ENCODE data around the gene EDRF1. TPM values are rescaled to one million over a fixed set of nuclear protein-coding genes. Genes with fewer than 3 reads are reported as not detected.

EDRF1 gene
- total and polyA plus RNA-seq, 2 of the 13 experiments (the other 11 are each of a cell fraction or from before 2014, with no cell fraction given) = 16.9 to 26.7 TPM

DNA sequence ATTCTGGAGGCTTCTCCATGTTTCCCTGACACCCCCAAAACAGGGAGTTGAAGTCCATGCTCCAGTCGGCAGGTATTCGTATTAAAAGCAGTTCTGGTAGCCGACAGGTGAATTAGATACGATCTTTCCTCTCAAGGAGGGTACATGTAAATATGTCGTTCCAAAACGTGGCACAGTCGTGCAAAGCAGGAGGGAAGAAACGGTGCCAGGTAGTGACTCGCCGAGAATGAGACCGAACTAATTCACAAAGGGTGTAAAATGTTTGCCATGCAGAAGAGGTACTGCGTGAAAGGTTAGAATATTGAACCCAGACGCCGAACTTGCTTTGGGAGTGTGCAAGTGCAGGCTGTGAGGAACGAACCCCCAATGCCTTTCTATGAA lies 483 bp downstream of the EDRF1 start (continued):
- TF ChIP-seq ZNF512 (CRISPR knock-in tag; IDR thresholded peaks at IDR 0.05) (no peak), ZNF138 (CRISPR knock-in tag; IDR thresholded peaks at IDR 0.05; ENCODE audit: low read depth) (peak; percentile 58; the same call in 1 of the 2 replicates), NPAS2 (CRISPR knock-in tag; IDR thresholded peaks at IDR 0.05; ENCODE audit: borderline replicate concordance) (no peak), ZNF552 (CRISPR knock-in tag; IDR thresholded peaks at IDR 0.05; ENCODE audit: borderline replicate concordance) (peak; percentile 12; the same call in 1 of the 2 replicates), ZNF564 (CRISPR knock-in tag; IDR thresholded peaks at IDR 0.05) (peak; percentile 57; the same call in 1 of the 2 replicates)
- TF ChIP-seq, protein P1, sequence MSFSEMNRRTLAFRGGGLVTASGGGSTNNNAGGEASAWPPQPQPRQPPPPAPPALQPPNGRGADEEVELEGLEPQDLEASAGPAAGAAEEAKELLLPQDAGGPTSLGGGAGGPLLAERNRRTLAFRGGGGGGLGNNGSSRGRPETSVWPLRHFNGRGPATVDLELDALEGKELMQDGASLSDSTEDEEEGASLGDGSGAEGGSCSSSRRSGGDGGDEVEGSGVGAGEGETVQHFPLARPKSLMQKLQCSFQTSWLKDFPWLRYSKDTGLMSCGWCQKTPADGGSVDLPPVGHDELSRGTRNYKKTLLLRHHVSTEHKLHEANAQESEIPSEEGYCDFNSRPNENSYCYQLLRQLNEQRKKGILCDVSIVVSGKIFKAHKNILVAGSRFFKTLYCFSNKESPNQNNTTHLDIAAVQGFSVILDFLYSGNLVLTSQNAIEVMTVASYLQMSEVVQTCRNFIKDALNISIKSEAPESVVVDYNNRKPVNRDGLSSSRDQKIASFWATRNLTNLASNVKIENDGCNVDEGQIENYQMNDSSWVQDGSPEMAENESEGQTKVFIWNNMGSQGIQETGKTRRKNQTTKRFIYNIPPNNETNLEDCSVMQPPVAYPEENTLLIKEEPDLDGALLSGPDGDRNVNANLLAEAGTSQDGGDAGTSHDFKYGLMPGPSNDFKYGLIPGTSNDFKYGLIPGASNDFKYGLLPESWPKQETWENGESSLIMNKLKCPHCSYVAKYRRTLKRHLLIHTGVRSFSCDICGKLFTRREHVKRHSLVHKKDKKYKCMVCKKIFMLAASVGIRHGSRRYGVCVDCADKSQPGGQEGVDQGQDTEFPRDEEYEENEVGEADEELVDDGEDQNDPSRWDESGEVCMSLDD (CRISPR knock-in tag; IDR thresholded peaks at IDR 0.05; ENCODE audit: borderline replicate concordance) = no peak

DNA sequence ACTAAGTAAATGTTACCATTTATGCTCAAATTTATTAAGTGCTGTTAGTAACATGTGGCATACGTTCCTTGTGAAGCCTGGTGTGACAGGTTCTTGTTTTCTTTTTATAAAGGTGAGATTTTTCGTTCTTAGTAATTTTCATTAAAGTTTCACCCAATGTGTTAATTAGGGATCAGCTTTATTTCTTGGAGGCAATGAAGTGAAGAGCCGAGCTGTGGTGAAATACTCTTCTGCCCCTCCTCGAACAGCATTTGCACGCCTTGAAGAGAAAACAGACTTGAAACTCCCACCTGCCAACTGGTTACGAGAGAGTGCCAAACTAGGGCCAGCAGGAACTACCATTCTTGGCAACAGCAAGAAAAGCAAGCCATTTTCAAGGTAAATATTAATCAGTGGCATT lies 1.5 kb downstream of the EDRF1 start:
- H3K27ac ChIP-seq (ENCODE audit: extremely low read length, insufficient read depth, low read length) = no peak overlapping the region
- CTCF ChIA-PET (ENCODE audit: low intra/inter-chr PET ratio, low total read pairs) = no interaction called here
- H3K36me3 ChIP-seq (replicated peaks in 1 of 2; ENCODE audit: control insufficient read depth in 1 of 2, insufficient read depth in 2 of 2, low read length in 2 of 2) = peaks cover 2 to 44% of the 10 kb centered on the region in 2 experiments
- no peaks in the 10 kb centered on the region; a peak in 1 of 5 replicates for H3K27me3 ChIP-seq (ENCODE audit: control insufficient read depth in 1 of 2, insufficient read depth in 2 of 2, low read length in 2 of 2)
- peaks cover 19% of the 10 kb centered on the region for H3K79me2 ChIP-seq (ENCODE audit: insufficient read depth, low read length)
- peak overlapping the region; percentile 90 for H3K9ac ChIP-seq (ENCODE audit: insufficient read depth, low read depth, low read length)
- POLR2A ChIA-PET = no interaction called here
- BruUV-seq (replicated peaks) = no TSS peak
- H3K9me3 ChIP-seq (ENCODE audit: low read length) = no peaks in the 10 kb centered on the region
- WGBS (ENCODE audit: low lambda C conversion rate) = 95% methylated on average over 6 of the region's 6 CpGs
- H3K4me3 ChIP-seq (replicated peaks in 1 of 3; ENCODE audit: insufficient read depth in 1 of 3, low read depth in 2 of 3, low read length in 3 of 3) = peak overlapping the region; percentile 76 to 92 (median 87); a peak in 4 of 6 replicates
- in situ Hi-C loops (cut with HindIII; ENCODE audit: extremely low pct_ligation_motif_present, low pct_unique_long_range_greater_than_20kb) (no loop called here), intact Hi-C loops (cut with micrococcal nuclease; ENCODE audit: unreplicated experiment) (no loop called here)
- H2AFZ ChIP-seq (ENCODE audit: low read length) = no peak overlapping the region
- peaks cover 25% of the 10 kb centered on the region for H3K4me1 ChIP-seq (ENCODE audit: insufficient read depth, low read length)
- peak overlapping the region; percentile 53 for H3K4me2 ChIP-seq (ENCODE audit: low read depth, low read length)
- FAIRE-seq = no peak
- ATAC-seq = no peak
- DNase-seq (ENCODE audit: low spot score) = no peak
- no peaks in the 10 kb centered on the region for H4K20me1 ChIP-seq (ENCODE audit: insufficient read depth, low read length)
- TF ChIP-seq ZNF468 (CRISPR knock-in tag; IDR thresholded peaks at IDR 0.05) = no peak
- TF ChIP-seq AGO2 (optimal IDR thresholded peaks at IDR 0.05; ENCODE audit: low read depth, low read length) = no peak
- no peak for TF ChIP-seq NRL (CRISPR knock-in tag; IDR thresholded peaks at IDR 0.05; ENCODE audit: borderline replicate concordance)
- no peak for TF ChIP-seq RXRB (CRISPR knock-in tag; IDR thresholded peaks at IDR 0.05; ENCODE audit: borderline replicate concordance)
- no peak for TF ChIP-seq ZNF569 (CRISPR knock-in tag; IDR thresholded peaks at IDR 0.05; ENCODE audit: borderline replicate concordance)
- no peak for TF ChIP-seq ZFP91 (CRISPR knock-in tag; IDR thresholded peaks at IDR 0.05; ENCODE audit: borderline replicate concordance)
- no peak for TF ChIP-seq ZFAT (CRISPR knock-in tag; conservative IDR thresholded peaks at IDR 0.05)
- no peak for TF ChIP-seq NPAS2 (CRISPR knock-in tag; IDR thresholded peaks at IDR 0.05; ENCODE audit: borderline replicate concordance)

All from HepG2 (cell line).